ENCODE data around the gene NDRG2. TPM values are rescaled to one million over a fixed set of nuclear protein-coding genes. Genes with fewer than 3 reads are reported as not detected.

Gene NDRG2
- total RNA-seq, 2 donors from 2014 or later, result 133 to 178 TPM

- intact Hi-C loops (cut with DNase I), result no loop called here
- DNase-seq, result no peak
- TF ChIP-seq CTCF (IDR thresholded peaks at IDR 0.05) (no peak), POLR2A (IDR thresholded peaks at IDR 0.05) (no peak)
- H3K36me3 ChIP-seq (replicated peaks in 1 of 2; ENCODE audit: insufficient read depth in 1 of 2, low read depth in 2 of 2), result no peaks in the 10 kb centered on the region
- no peak overlapping the region for H3K27ac ChIP-seq
- 72 to 87% methylated on average over 4 of the region's 4 CpGs for WGBS, 2 donors
- no peak for ATAC-seq
- H3K9me3 ChIP-seq, result no peaks in the 10 kb centered on the region
- H3K4me3 ChIP-seq, result no peak overlapping the region
- peaks cover 5% of the 10 kb centered on the region for H3K4me1 ChIP-seq
- H3K27me3 ChIP-seq, result no peaks in the 10 kb centered on the region
Observed at GRCh38 chr14:21033133-21033698, 8.4 kb upstream of the NDRG2 start.

- no peaks in the 10 kb centered on the region for H3K9me3 ChIP-seq
- intact Hi-C loops (cut with DNase I), result no loop called here
- no peaks in the 10 kb centered on the region for H3K4me1 ChIP-seq
- H3K27me3 ChIP-seq, result no peaks in the 10 kb centered on the region
- TF ChIP-seq POLR2A (IDR thresholded peaks at IDR 0.05) (no peak), CTCF (IDR thresholded peaks at IDR 0.05) (no peak)
- DNase-seq (no peak), ATAC-seq (no peak)
- no peak overlapping the region for H3K4me3 ChIP-seq
- WGBS, 2 donors, result 78 to 82% methylated on average over 5 of the region's 5 CpGs
- H3K27ac ChIP-seq, result no peak overlapping the region
- no peaks in the 10 kb centered on the region for H3K36me3 ChIP-seq (replicated peaks in 1 of 2; ENCODE audit: insufficient read depth in 1 of 2, low read depth in 2 of 2)
Observed at GRCh38 chr14:21032326-21033132, 7.7 kb upstream of the NDRG2 start.

- Histone ChIP-seq H3K27me3 (no peaks in the 10 kb centered on the region), H3K4me3 (no peak overlapping the region), H3K9me3 (no peaks in the 10 kb centered on the region), H3K36me3 (replicated peaks in 1 of 2; ENCODE audit: insufficient read depth in 1 of 2, low read depth in 2 of 2) (no peaks in the 10 kb centered on the region), H3K4me1 (no peaks in the 10 kb centered on the region), H3K27ac (no peak overlapping the region)
- ATAC-seq (no peak), DNase-seq (no peak)
- intact Hi-C loops (cut with DNase I), result no loop called here
- WGBS, 2 donors, result 80 to 87% methylated on average over 12 of the region's 12 CpGs
- no peak for TF ChIP-seq POLR2A (IDR thresholded peaks at IDR 0.05)
- no peak for TF ChIP-seq CTCF (IDR thresholded peaks at IDR 0.05)
Observed at GRCh38 chr14:21030531-21030930, 5.7 kb upstream of the NDRG2 start.

GRCh38 chr14:21029917-21030316 is 5.1 kb upstream of the NDRG2 start, which contains the start of gene TPPP2:
Gene TPPP2 (plus strand): TSS chr14:21030217. CDS start chr14:21030582, 365 bp downstream.
- intact Hi-C loops (cut with DNase I), result no loop called here

More at GRCh38 chr14:21029917-21030316, 5.1 kb upstream of the NDRG2 start, which contains the start of gene TPPP2:
- H3K4me3 ChIP-seq, result no peak within 1 kb of the TSS
- no peak within 1 kb of the TSS for H3K27ac ChIP-seq
- H3K27me3 ChIP-seq, result no peaks in the 10 kb centered on the region
- no peak for DNase-seq
- TF ChIP-seq CTCF (IDR thresholded peaks at IDR 0.05), result no peak
- peaks cover 5% of the 10 kb centered on the region for H3K4me1 ChIP-seq
- WGBS, 2 donors, result 90 to 91% methylated on average over 5 of the region's 5 CpGs
- no peaks in the 10 kb centered on the region for H3K9me3 ChIP-seq
- no peaks in the 10 kb centered on the region for H3K36me3 ChIP-seq (replicated peaks in 1 of 2; ENCODE audit: insufficient read depth in 1 of 2, low read depth in 2 of 2)
- no peak for ATAC-seq

Data from body of pancreas (tissue), 4 donors.